H1 (cell line): Measurements from ENCODE around the gene SAMM50. TPM values are rescaled to one million over a fixed set of nuclear protein-coding genes. Genes with fewer than 3 reads are reported as not detected.
A peak's percentile ranks its signal among the peaks of the same experiment; 100 is the strongest.

Experiments used
- CTCF ChIA-PET: fragments of 300-600 bp; sonication (Branson Sonifier 250); formaldehyde crosslinking; loops from one replicate; lab custom pipeline; 2021; ENCODE audit not compliant: partially characterized antibody; lab: Charles Lee
- POLR2A ChIA-PET: fragments of 300-600 bp; sonication (Branson Sonifier 250); formaldehyde crosslinking; loops from one replicate; lab custom pipeline; 2021; ENCODE audit warnings: inconsistent platforms; ENCODE audit not compliant: partially characterized antibody; lab: Charles Lee
- DNase-seq, 2 experiments: peaks; one replicate each; pipeline versions ENCODE4 v3.0.0 to v3.0.0-alpha.2; 2010 to 2022; ENCODE audit warnings: low spot score in 2 of 2, low read depth in 1 of 2, mixed read lengths in 1 of 2
- FAIRE-seq: peaks from 2 replicates; lab custom pipeline; 2011; peaks lifted over from hg19 to GRCh38; lab: Jason Lieb, UNC
- H2AFZ ChIP-seq: 2 replicates; pipeline ENCODE4 v1.8.1; 2012; ENCODE audit warnings: low read length, inconsistent platforms
- H2AK5ac ChIP-seq: 2 replicates; pipeline ENCODE4 v1.6.1; 2013; ENCODE audit warnings: low read depth, low read length
- H2BK120ac ChIP-seq: replicated peaks from 2 replicates; pipeline ENCODE3; 2013; ENCODE audit warnings: low read depth, low read length, inconsistent platforms
- H2BK12ac ChIP-seq: 2 replicates; pipeline ENCODE4 v1.6.1; 2013; ENCODE audit warnings: low read depth, low read length
- H2BK15ac ChIP-seq: 2 replicates; pipeline ENCODE4 v1.6.1; 2013; ENCODE audit warnings: low read length
- H2BK20ac ChIP-seq: 2 replicates; pipeline ENCODE4 v1.6.1; 2013; ENCODE audit warnings: low read length
- H2BK5ac ChIP-seq: 2 replicates; pipeline ENCODE4 v1.6.1; 2013; ENCODE audit warnings: low read depth, low read length
- H3K14ac ChIP-seq: 2 replicates; pipeline ENCODE4 v1.6.1; 2013; ENCODE audit warnings: inconsistent platforms; ENCODE audit not compliant: insufficient read length
- H3K18ac ChIP-seq: 2 replicates; pipeline ENCODE4 v1.6.1; 2013; ENCODE audit warnings: low read length; ENCODE audit errors: extremely low read depth
- H3K23ac ChIP-seq: 2 replicates; pipeline ENCODE4 v1.6.1; 2013; ENCODE audit warnings: inconsistent platforms; ENCODE audit not compliant: insufficient read length
- H3K23me2 ChIP-seq: 2 replicates; pipeline ENCODE4 v1.6.1; 2013; ENCODE audit warnings: low read depth, low read length
- H3K27ac ChIP-seq: 2 replicates; pipeline ENCODE4 v1.6.1; 2011; ENCODE audit warnings: low read depth, low read length, inconsistent platforms
- H3K27me3 ChIP-seq, 4 experiments: replicated peaks in 1 of 4; 1 replicate in 1 of 4; 2 replicates in 3 of 4; pipeline versions ENCODE4 v1.6.1 to v1.8.1; 2011 to 2013; ENCODE audit warnings: low read length in 3 of 4, mild to moderate bottlenecking in 3 of 4, inconsistent platforms in 2 of 4, mixed read lengths in 2 of 4, moderate library complexity in 1 of 4; ENCODE audit not compliant: control insufficient read depth in 3 of 4, insufficient read depth in 3 of 4; ENCODE audit errors: extremely low read depth in 1 of 4
- H3K36me3 ChIP-seq, 4 experiments: 2 replicates each; pipeline versions ENCODE4 v1.6.1 to v1.8.1; 2011 to 2013; ENCODE audit warnings: mild to moderate bottlenecking in 4 of 4, low read length in 3 of 4, moderate library complexity in 2 of 4, control low read depth in 1 of 4, inconsistent platforms in 1 of 4; ENCODE audit not compliant: insufficient read depth in 4 of 4, control insufficient read depth in 2 of 4
- H3K4ac ChIP-seq: replicated peaks from 2 replicates; pipeline ENCODE3; 2013; ENCODE audit warnings: low read length, low read depth, mixed read lengths, inconsistent platforms; ENCODE audit not compliant: insufficient read length
- H3K4me1 ChIP-seq, 4 experiments: replicated peaks in 1 of 4; 1 replicate in 1 of 4; 2 replicates in 3 of 4; pipeline versions ENCODE4 v1.6.1 to v1.8.1; 2011 to 2013; ENCODE audit warnings: low read length in 3 of 4, inconsistent platforms in 2 of 4, mixed read lengths in 1 of 4; ENCODE audit not compliant: insufficient read depth in 4 of 4, control insufficient read depth in 3 of 4
- H3K4me2 ChIP-seq, 2 experiments: 2 replicates each; pipeline versions ENCODE4 v1.6.1 to v1.8.1; 2011 to 2013; ENCODE audit warnings: low read depth in 2 of 2, low read length in 2 of 2, control low read depth in 1 of 2, inconsistent platforms in 1 of 2, mild to moderate bottlenecking in 1 of 2; ENCODE audit not compliant: insufficient read depth in 1 of 2
- H3K4me3 ChIP-seq, 4 experiments: fragments of 200-600, 300-600 bp in 1 of 4; sonication (generic), shearing (Covaris generic), sonication (Bioruptor Twin) in 1 of 4; 2 replicates each; pipeline versions ENCODE4 v1.5.1 to v1.8.1; 2011 to 2016; ENCODE audit warnings: low read length in 4 of 4, low read depth in 3 of 4, control low read depth in 2 of 4, inconsistent platforms in 2 of 4, mild to moderate bottlenecking in 2 of 4, mixed read lengths in 1 of 4, moderate library complexity in 1 of 4; ENCODE audit not compliant: insufficient read depth in 2 of 4; ENCODE audit errors: extremely low read depth in 1 of 4
- H3K56ac ChIP-seq: replicated peaks from 2 replicates; pipeline ENCODE3; 2013; ENCODE audit warnings: low read depth, mild to moderate bottlenecking, mixed read lengths, low read length, inconsistent platforms; ENCODE audit not compliant: insufficient read length
- H3K79me1 ChIP-seq: 2 replicates; pipeline ENCODE4 v1.6.1; 2013; ENCODE audit warnings: low read depth, low read length, control low read depth
- H3K79me2 ChIP-seq, 2 experiments: 2 replicates each; pipeline versions ENCODE4 v1.6.1 to v1.8.1; 2012 to 2013; ENCODE audit warnings: low read length in 2 of 2, mild to moderate bottlenecking in 2 of 2, inconsistent platforms in 1 of 2; ENCODE audit not compliant: insufficient read depth in 2 of 2, control insufficient read depth in 1 of 2
- H3K9ac ChIP-seq, 4 experiments: replicated peaks in 1 of 4; 1 replicate in 1 of 4; 2 replicates in 3 of 4; pipeline versions ENCODE4 v1.6.1 to v1.8.1; 2011 to 2013; ENCODE audit warnings: low read depth in 3 of 4, low read length in 3 of 4, control low read depth in 2 of 4, mild to moderate bottlenecking in 2 of 4, moderate library complexity in 2 of 4, inconsistent platforms in 1 of 4; ENCODE audit errors: extremely low read depth in 1 of 4
- H3K9me3 ChIP-seq, 2 experiments: 2 replicates each; pipeline versions ENCODE4 v1.6.1 to v1.8.1; 2012 to 2013; ENCODE audit warnings: mild to moderate bottlenecking in 2 of 2, moderate library complexity in 2 of 2, control low read depth in 1 of 2, inconsistent platforms in 1 of 2, low read depth in 1 of 2, low read length in 1 of 2, mixed read lengths in 1 of 2; ENCODE audit not compliant: insufficient read depth in 2 of 2
- H4K20me1 ChIP-seq, 2 experiments: replicated peaks in 1 of 2; 2 replicates each; pipeline versions ENCODE3 to v1.8.1; 2011 to 2013; ENCODE audit warnings: inconsistent platforms in 2 of 2, low read length in 2 of 2, mild to moderate bottlenecking in 1 of 2; ENCODE audit not compliant: insufficient read depth in 2 of 2, control insufficient read depth in 1 of 2
- H4K5ac ChIP-seq: 2 replicates; pipeline ENCODE4 v1.6.1; 2013; ENCODE audit warnings: low read length, low read depth, mixed read lengths, inconsistent platforms; ENCODE audit not compliant: insufficient read length
- H4K8ac ChIP-seq: 2 replicates; pipeline ENCODE4 v1.8.0; 2013; ENCODE audit warnings: mild to moderate bottlenecking, moderate library complexity, low read length, inconsistent platforms; ENCODE audit not compliant: insufficient read depth; ENCODE audit errors: extremely low read depth
- H4K91ac ChIP-seq: replicated peaks from 2 replicates; pipeline ENCODE3; 2013; ENCODE audit warnings: low read length, mixed read lengths, inconsistent platforms; ENCODE audit not compliant: insufficient read length
- E2F6 ChIP-seq: IDR thresholded peaks from 2 replicates; pipeline ENCODE4 v1.6.1; 2012; ENCODE audit warnings: inconsistent platforms
- EP300 ChIP-seq, 2 experiments: IDR thresholded peaks; 1 replicate in 1 of 2; 2 replicates in 1 of 2; pipeline ENCODE4 v1.6.1; 2011 to 2012; ENCODE audit warnings: low read depth in 2 of 2, low read length in 2 of 2, mild to moderate bottlenecking in 2 of 2, borderline replicate concordance in 1 of 2, inconsistent platforms in 1 of 2, moderate library complexity in 1 of 2
- EZH2 ChIP-seq: fragments of 200-600 bp; sonication (generic); IDR thresholded peaks from 2 replicates; pipeline ENCODE4 v1.7.1; 2012; ENCODE audit warnings: low read depth, mild to moderate bottlenecking, moderate library complexity, low read length, inconsistent platforms; ENCODE audit not compliant: severe bottlenecking
- HDAC2 ChIP-seq, 2 experiments: fragments of 300-600 bp in 1 of 2; sonication (generic) in 1 of 2; IDR thresholded peaks; 2 replicates each; pipeline ENCODE4 v1.6.1; 2011 to 2012; ENCODE audit warnings: low read depth in 2 of 2, low read length in 2 of 2, mild to moderate bottlenecking in 2 of 2, moderate library complexity in 2 of 2, borderline replicate concordance in 1 of 2, inconsistent platforms in 1 of 2
- MAX ChIP-seq: IDR thresholded peaks from 2 replicates; pipeline ENCODE4 v1.6.1; 2012; ENCODE audit warnings: inconsistent platforms
- PHF8 ChIP-seq: fragments of 200-600 bp; sonication (generic); conservative IDR thresholded peaks from 2 replicates; pipeline ENCODE4 v1.7.1; 2012; ENCODE audit warnings: low read depth, mild to moderate bottlenecking, inconsistent platforms, low read length, moderate library complexity
- RNF2 ChIP-seq: fragments of 200-900, 300-1000 bp; sonication (generic); IDR thresholded peaks from 2 replicates; pipeline ENCODE4 v1.7.1; 2016; ENCODE audit warnings: borderline replicate concordance, low read depth, mild to moderate bottlenecking, antibody characterized with exemption, low read length; ENCODE audit not compliant: poor library complexity, severe bottlenecking; ENCODE audit errors: missing control alignments
- WGBS, 2 experiments: shearing (Covaris generic) in 1 of 2; methylation state at CpG; one replicate each; pipeline versions ENCODE4 v1.1.6 to v1.1.7; 2013 to 2015; ENCODE audit warnings: low lambda C conversion rate in 2 of 2, mixed read lengths in 2 of 2, inconsistent platforms in 1 of 2, low coverage in 1 of 2, missing lambda C conversion rate in 1 of 2; ENCODE audit not compliant: insufficient replicate concordance in 2 of 2, insufficient coverage in 1 of 2, insufficient read length in 1 of 2; ENCODE audit errors: extremely low coverage in 1 of 2, missing lambda C conversion rate in 1 of 2; 5-methylcytosine and 5-hydroxymethylcytosine counted together
- polyA plus RNA-seq, 7 experiments: library from polyadenylated mRNA; depleted of rRNA in 3 of 7; stranded (reverse) in 5 of 7; unstranded in 2 of 7; fragments of >200 nt in 5 of 7; fragments of 200-250 nt in 2 of 7; gene quantifications; 1 replicate in 5 of 7; 2 replicates in 1 of 7; 4 replicates in 1 of 7; pipeline versions ENCODE4 v1.2.1 to v1.2.3, GENCODE V29; 2011 to 2013; ENCODE audit warnings: missing spikeins in 2 of 7, mixed read lengths in 2 of 7
- total RNA-seq: library from RNA; stranded (reverse); fragmentation: NEBNext Ultra II Directional; extraction: Animal tissue kit (Norgen Biotek cat#: 25700); gene quantifications from 2 replicates; pipeline ENCODE4 v1.2.1, GENCODE V29; 2021

The SAMM50 gene
- total and polyA plus RNA-seq, 2 of the 8 experiments (the other 6 are each of a cell fraction or from before 2014, with no cell fraction given): 45.4 to 70.3 TPM

- peak overlapping the region; percentile 96 for H3K4ac ChIP-seq
- ChIA-PET POLR2A (interaction anchor here (0.9 to 1.5 kb wide), 4 partner anchors 10 to 295 kb away, joined by 3 to 4 read pairs (median 3); partner anchors contain the start of gene PNPLA5), CTCF (interaction anchor here (0.6 to 2.7 kb wide), 4 partner anchors 19 to 61 kb away, joined by 3 to 9 read pairs (median 5); no protein-coding TSS in a partner anchor)
- peak overlapping the region; percentile 76 for H2AFZ ChIP-seq
- H4K91ac ChIP-seq: peak overlapping the region; percentile 75
- H3K9me3 ChIP-seq: no peaks in the 10 kb centered on the region
- peak overlapping the region; percentile 53 for H3K56ac ChIP-seq
- H3K23me2 ChIP-seq: peaks cover 3% of the 10 kb centered on the region; the same call in 1 of the 2 replicates
- H3K79me2 ChIP-seq: no peaks in the 10 kb centered on the region
- TF ChIP-seq HDAC2 (IDR thresholded peaks at IDR 0.05; ENCODE audit: borderline replicate concordance in 1 of 2, low read depth in 2 of 2, low read length in 2 of 2): peak in 1 of 2 experiments; percentile 86; a peak in 2 of 4 replicates
- peak; percentile 69; the same call in 1 of the 2 replicates for TF ChIP-seq PHF8
- TF ChIP-seq RNF2: no peak
- peak; percentile 54; the same call in 1 of the 2 replicates for TF ChIP-seq E2F6
- peak; percentile 81 for TF ChIP-seq MAX
- peak; percentile 9 for TF ChIP-seq EZH2
- no peak for TF ChIP-seq EP300 (IDR thresholded peaks at IDR 0.05; ENCODE audit: borderline replicate concordance in 1 of 2, low read depth in 2 of 2, low read length in 2 of 2)
- peak overlapping the region; percentile 94 for H4K8ac ChIP-seq
- H3K4me3 ChIP-seq: peak overlapping the region; percentile 36 to 61 (median 49)
- DNase-seq: peak in 1 of 2 experiments; percentile 60
- no peak overlapping the region for H2AK5ac ChIP-seq
- H4K20me1 ChIP-seq: no peaks in the 10 kb centered on the region
- peak overlapping the region; percentile 65 to 89 for H3K4me2 ChIP-seq
- no peak overlapping the region for H2BK20ac ChIP-seq
- 31% methylated on average over 28 of the region's 54 CpGs; no CpG with 5 or more reads in 1 of the 2 experiments for WGBS, 2 experiments
- H3K9ac ChIP-seq: peak overlapping the region; percentile 14 to 70 (median 39); a peak in 4 of 7 replicates
- H4K5ac ChIP-seq: peak overlapping the region; percentile 70
- no peaks in the 10 kb centered on the region for H3K36me3 ChIP-seq
- H2BK5ac ChIP-seq: peak overlapping the region; percentile 81; the same call in 1 of the 2 replicates
- peak overlapping the region; percentile 55 for H2BK120ac ChIP-seq
- no peak overlapping the region for H3K14ac ChIP-seq
- peak overlapping the region; percentile 83 for H3K18ac ChIP-seq
- peaks cover 0 to 8% (median 3%) of the 10 kb centered on the region in 4 experiments; a peak in 4 of 7 replicates for H3K27me3 ChIP-seq
- no peaks in the 10 kb centered on the region; the same call in 1 of the 2 replicates for H3K79me1 ChIP-seq
- H3K4me1 ChIP-seq: peaks cover 0 to 14% (median 2%) of the 10 kb centered on the region in 4 experiments; a peak in 4 of 7 replicates
- H2BK12ac ChIP-seq: 0 out of 2 replicates have a peak overlapping the region, but pooled peaks have one; percentile 35
- H2BK15ac ChIP-seq: peak overlapping the region; percentile 97; the same call in 1 of the 2 replicates
- FAIRE-seq: no peak
- H3K27ac ChIP-seq: no peak overlapping the region
- no peak overlapping the region for H3K23ac ChIP-seq
Observed at GRCh38 chr22:44023404-44024287, 68.4 kb downstream of the SAMM50 start.
